Measurements from ENCODE around the gene PTPRE.

DNA sequence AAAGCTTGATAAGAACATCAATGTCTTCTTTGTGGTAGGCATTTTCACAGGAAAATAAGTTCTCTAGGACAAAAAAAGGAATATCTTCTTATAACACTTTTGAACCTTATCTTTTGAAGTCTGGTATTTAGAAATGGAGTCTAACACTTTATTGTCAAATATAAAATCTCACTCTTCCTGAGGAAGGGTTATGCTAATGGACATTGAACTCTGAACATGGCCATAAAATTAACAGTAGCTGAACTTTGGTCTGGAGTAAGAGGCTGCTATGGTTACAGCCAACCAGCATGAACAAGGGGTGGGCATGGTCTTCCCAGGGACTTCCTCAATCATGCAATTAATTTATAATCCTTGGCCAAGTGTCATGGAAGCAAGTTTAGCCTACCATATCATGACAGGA, 14.2 kb upstream of the PTPRE start, which contains the start of gene CLRN3:
- no peak for TF ChIP-seq TAF1 (IDR thresholded peaks at IDR 0.05; ENCODE audit: borderline replicate concordance, insufficient read depth, low read length)
- no peak for TF ChIP-seq POLR2AphosphoS5 (IDR thresholded peaks at IDR 0.05; ENCODE audit: low read depth, low read length)
- TF ChIP-seq, protein P1, sequence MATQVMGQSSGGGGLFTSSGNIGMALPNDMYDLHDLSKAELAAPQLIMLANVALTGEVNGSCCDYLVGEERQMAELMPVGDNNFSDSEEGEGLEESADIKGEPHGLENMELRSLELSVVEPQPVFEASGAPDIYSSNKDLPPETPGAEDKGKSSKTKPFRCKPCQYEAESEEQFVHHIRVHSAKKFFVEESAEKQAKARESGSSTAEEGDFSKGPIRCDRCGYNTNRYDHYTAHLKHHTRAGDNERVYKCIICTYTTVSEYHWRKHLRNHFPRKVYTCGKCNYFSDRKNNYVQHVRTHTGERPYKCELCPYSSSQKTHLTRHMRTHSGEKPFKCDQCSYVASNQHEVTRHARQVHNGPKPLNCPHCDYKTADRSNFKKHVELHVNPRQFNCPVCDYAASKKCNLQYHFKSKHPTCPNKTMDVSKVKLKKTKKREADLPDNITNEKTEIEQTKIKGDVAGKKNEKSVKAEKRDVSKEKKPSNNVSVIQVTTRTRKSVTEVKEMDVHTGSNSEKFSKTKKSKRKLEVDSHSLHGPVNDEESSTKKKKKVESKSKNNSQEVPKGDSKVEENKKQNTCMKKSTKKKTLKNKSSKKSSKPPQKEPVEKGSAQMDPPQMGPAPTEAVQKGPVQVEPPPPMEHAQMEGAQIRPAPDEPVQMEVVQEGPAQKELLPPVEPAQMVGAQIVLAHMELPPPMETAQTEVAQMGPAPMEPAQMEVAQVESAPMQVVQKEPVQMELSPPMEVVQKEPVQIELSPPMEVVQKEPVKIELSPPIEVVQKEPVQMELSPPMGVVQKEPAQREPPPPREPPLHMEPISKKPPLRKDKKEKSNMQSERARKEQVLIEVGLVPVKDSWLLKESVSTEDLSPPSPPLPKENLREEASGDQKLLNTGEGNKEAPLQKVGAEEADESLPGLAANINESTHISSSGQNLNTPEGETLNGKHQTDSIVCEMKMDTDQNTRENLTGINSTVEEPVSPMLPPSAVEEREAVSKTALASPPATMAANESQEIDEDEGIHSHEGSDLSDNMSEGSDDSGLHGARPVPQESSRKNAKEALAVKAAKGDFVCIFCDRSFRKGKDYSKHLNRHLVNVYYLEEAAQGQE (IDR thresholded peaks at IDR 0.05; ENCODE audit: insufficient read depth in 1 of 2, low read depth in 2 of 2, low read length in 2 of 2): no peak

All from PFSK-1 (cell line).